ENCODE data around the gene EVC. TPM values are rescaled to one million over a fixed set of nuclear protein-coding genes. Genes with fewer than 3 reads are reported as not detected.

Gene EVC
- total RNA-seq, 1 donor from 2014 or later: 9.5 TPM

- FAIRE-seq: no peak
- H3K27me3 ChIP-seq (ENCODE audit: control insufficient read depth, insufficient read depth, low read length): no peaks in the 10 kb centered on the region
- peaks cover 26% of the 10 kb centered on the region for H3K36me3 ChIP-seq (ENCODE audit: control insufficient read depth, insufficient read depth, low read length)
- no peak for DNase-seq (ENCODE audit: low read depth)
- TF ChIP-seq, protein P1, sequence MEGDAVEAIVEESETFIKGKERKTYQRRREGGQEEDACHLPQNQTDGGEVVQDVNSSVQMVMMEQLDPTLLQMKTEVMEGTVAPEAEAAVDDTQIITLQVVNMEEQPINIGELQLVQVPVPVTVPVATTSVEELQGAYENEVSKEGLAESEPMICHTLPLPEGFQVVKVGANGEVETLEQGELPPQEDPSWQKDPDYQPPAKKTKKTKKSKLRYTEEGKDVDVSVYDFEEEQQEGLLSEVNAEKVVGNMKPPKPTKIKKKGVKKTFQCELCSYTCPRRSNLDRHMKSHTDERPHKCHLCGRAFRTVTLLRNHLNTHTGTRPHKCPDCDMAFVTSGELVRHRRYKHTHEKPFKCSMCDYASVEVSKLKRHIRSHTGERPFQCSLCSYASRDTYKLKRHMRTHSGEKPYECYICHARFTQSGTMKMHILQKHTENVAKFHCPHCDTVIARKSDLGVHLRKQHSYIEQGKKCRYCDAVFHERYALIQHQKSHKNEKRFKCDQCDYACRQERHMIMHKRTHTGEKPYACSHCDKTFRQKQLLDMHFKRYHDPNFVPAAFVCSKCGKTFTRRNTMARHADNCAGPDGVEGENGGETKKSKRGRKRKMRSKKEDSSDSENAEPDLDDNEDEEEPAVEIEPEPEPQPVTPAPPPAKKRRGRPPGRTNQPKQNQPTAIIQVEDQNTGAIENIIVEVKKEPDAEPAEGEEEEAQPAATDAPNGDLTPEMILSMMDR (IDR thresholded peaks at IDR 0.05; ENCODE audit: insufficient read depth, low read length, severe bottlenecking): no peak
- H3K4me3 ChIP-seq (ENCODE audit: low read depth, low read length): no peak overlapping the region
These were observed 102.9 kb downstream of the EVC start for GRCh38 chr4:5813882-5814255.

GRCh38 chr4:5814421-5814820, 103.4 kb downstream of the EVC start:
- peaks cover 23% of the 10 kb centered on the region for H3K36me3 ChIP-seq (ENCODE audit: control insufficient read depth, insufficient read depth, low read length)
- FAIRE-seq: no peak
- TF ChIP-seq, protein P1 (IDR thresholded peaks at IDR 0.05; ENCODE audit: insufficient read depth, low read length, severe bottlenecking): no peak

DNA sequence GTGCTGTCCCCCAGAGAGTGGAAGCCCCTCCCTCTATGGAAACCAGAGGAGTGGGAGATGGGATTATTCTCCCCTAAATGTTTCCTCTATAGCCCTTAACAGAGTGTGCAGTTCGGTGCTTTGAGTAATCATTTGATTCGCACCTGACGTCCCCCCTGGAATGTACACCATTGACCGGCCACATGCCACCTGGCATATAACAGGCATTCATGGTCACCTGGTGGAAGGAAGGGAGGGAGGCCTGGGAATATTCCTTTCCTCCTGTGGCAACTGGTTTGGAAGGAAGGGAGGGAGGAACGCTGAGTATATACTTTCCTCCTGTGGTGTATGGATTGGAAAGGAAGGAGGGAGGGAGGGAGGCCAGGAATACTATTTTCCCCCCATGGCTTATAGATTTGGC, 104.6 kb downstream of the EVC start:
- FAIRE-seq: no peak
- TF ChIP-seq, protein P1 (IDR thresholded peaks at IDR 0.05; ENCODE audit: insufficient read depth, low read length, severe bottlenecking): no peak

More at GRCh38 chr4:5814421-5814820, 103.4 kb downstream of the EVC start:
- DNase-seq (ENCODE audit: low read depth): no peak
- Histone ChIP-seq H3K27me3 (ENCODE audit: control insufficient read depth, insufficient read depth, low read length) (no peaks in the 10 kb centered on the region), H3K4me3 (ENCODE audit: low read depth, low read length) (no peak overlapping the region)

GRCh38 chr4:5816101-5816500, 105.1 kb downstream of the EVC start:
- FAIRE-seq (no peak), DNase-seq (ENCODE audit: low read depth) (no peak)
- Histone ChIP-seq H3K27me3 (ENCODE audit: control insufficient read depth, insufficient read depth, low read length) (no peaks in the 10 kb centered on the region), H3K36me3 (ENCODE audit: control insufficient read depth, insufficient read depth, low read length) (peaks cover 14% of the 10 kb centered on the region), H3K4me3 (ENCODE audit: low read depth, low read length) (no peak overlapping the region)
- TF ChIP-seq, protein P1 (IDR thresholded peaks at IDR 0.05; ENCODE audit: insufficient read depth, low read length, severe bottlenecking): no peak

More for the DNA sequence above, 104.6 kb downstream of the EVC start:
- peaks cover 16% of the 10 kb centered on the region for H3K36me3 ChIP-seq (ENCODE audit: control insufficient read depth, insufficient read depth, low read length)
- no peak overlapping the region for H3K4me3 ChIP-seq (ENCODE audit: low read depth, low read length)
- DNase-seq (ENCODE audit: low read depth): no peak
- H3K27me3 ChIP-seq (ENCODE audit: control insufficient read depth, insufficient read depth, low read length): no peaks in the 10 kb centered on the region

GRCh38 chr4:5816851-5817375, 105.9 kb downstream of the EVC start:
- Histone ChIP-seq H3K4me3 (ENCODE audit: low read depth, low read length) (no peak overlapping the region), H3K36me3 (ENCODE audit: control insufficient read depth, insufficient read depth, low read length) (peaks cover 12% of the 10 kb centered on the region), H3K27me3 (ENCODE audit: control insufficient read depth, insufficient read depth, low read length) (no peaks in the 10 kb centered on the region)
- DNase-seq (ENCODE audit: low read depth) (no peak), FAIRE-seq (no peak)
- TF ChIP-seq, protein P1 (IDR thresholded peaks at IDR 0.05; ENCODE audit: insufficient read depth, low read length, severe bottlenecking): no peak
